GM18526 (cell line): ENCODE measurements around the gene MED12L.

ENCODE experiments used
- POLR2A ChIP-seq: IDR thresholded peaks from 3 replicates; pipeline ENCODE4 v1.6.1; 2011; ENCODE audit not compliant: insufficient read length; ENCODE audit errors: extremely low read depth

Gene MED12L, protein sequence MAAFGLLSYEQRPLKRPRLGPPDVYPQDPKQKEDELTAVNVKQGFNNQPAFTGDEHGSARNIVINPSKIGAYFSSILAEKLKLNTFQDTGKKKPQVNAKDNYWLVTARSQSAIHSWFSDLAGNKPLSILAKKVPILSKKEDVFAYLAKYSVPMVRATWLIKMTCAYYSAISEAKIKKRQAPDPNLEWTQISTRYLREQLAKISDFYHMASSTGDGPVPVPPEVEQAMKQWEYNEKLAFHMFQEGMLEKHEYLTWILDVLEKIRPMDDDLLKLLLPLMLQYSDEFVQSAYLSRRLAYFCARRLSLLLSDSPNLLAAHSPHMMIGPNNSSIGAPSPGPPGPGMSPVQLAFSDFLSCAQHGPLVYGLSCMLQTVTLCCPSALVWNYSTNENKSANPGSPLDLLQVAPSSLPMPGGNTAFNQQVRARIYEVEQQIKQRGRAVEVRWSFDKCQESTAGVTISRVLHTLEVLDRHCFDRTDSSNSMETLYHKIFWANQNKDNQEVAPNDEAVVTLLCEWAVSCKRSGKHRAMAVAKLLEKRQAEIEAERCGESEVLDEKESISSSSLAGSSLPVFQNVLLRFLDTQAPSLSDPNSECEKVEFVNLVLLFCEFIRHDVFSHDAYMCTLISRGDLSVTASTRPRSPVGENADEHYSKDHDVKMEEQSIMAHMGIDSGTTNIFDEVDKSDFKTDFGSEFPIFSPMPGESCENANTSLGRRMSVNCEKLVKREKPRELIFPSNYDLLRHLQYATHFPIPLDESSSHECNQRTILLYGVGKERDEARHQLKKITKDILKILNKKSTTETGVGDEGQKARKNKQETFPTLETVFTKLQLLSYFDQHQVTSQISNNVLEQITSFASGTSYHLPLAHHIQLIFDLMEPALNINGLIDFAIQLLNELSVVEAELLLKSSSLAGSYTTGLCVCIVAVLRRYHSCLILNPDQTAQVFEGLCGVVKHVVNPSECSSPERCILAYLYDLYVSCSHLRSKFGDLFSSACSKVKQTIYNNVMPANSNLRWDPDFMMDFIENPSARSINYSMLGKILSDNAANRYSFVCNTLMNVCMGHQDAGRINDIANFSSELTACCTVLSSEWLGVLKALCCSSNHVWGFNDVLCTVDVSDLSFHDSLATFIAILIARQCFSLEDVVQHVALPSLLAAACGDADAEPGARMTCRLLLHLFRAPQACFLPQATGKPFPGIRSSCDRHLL (N-terminal part only)

DNA sequence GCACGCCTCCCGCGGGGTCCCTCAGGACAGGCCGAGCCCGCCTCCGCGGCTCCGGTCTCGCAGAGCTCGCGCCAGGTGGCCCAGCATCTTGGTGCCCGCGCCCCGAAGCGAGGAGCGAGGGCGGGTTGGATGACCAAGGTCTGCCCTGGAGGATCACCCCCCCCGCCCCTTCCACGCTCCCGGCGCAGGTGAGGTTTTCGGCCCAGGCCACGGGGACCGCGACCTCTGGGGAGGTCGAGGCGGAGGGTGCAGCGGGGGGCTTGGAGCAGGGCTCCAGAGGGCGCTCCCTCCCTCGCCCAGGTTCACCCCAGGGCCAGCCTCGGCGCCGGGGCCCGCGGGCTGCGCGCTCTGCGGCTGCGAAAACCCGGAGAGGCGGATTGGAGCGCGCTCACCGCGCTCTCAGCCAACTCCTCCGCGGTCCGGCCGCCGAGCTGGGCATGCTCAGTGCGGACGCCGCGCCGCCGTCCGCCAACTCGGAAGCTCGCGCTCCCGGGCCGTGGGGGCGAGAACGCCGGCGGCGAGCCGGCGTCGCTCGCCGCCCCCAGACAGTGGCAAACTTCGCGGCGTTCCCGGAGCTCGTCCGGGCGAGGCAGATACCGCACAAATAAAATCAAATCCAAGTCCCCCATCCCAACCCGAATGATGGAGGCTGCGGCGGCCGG is at the start of gene MED12L:
TSS of gene MED12L (plus strand) at position 438 of the 662 bp plus-strand sequence. CDS start 1,263 bp downstream, outside the sequence.
- TF ChIP-seq POLR2A = no peak

DNA sequence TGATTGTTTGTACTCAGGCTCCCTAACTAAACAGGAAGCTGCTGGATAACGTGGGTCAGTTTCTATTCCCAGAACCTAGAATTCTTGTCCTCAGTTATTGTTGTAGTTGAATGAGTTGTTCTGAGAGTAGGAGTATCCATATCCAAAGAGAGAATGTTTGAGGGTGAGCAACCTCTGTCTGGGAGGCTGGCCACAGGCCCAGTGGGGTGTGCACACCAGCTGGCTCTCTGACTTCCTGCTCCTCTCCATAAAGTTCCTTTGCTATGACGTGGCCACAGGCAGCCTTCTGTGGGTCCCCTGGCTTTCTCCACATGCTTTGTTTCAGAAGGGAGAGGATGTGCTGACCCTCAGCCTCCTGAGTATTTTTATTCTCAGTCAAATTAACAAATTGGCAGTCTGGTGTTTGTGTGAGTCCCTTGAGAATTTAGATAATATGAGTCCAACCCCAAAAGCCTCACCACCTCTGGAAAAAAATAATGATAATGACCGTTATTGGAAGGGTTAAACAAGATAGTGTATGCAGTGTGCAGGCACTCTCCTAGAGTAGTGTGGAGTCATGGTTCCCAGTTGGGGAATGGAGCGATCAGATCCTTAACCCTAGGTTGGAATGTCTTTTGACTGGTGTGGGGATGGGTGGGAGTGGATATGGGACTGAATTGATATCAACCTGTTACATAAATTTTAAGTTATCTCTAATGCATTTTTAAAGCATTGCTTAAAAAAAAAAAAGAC is 47.6 kb upstream of the MED12L start:
- no peak for TF ChIP-seq POLR2A

DNA sequence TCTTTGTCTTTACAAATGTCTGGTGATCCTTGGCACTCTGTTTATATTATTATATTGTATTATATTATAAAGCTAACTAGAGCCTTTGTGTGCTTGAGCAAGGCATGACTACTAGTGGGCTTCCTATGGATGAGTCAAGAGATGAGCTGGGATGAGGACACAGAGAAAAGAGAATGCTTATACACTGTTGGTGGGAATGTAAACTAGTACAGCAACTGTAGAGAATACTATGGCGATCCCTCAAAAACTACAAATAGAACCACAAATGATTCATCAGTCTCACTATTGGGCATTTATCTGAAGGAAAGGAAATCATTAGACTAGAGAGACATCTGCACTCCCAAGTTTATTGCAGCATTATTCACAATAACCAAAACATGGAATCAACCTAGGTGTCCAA is 40.8 kb upstream of the MED12L start:
- no peak for TF ChIP-seq POLR2A

DNA sequence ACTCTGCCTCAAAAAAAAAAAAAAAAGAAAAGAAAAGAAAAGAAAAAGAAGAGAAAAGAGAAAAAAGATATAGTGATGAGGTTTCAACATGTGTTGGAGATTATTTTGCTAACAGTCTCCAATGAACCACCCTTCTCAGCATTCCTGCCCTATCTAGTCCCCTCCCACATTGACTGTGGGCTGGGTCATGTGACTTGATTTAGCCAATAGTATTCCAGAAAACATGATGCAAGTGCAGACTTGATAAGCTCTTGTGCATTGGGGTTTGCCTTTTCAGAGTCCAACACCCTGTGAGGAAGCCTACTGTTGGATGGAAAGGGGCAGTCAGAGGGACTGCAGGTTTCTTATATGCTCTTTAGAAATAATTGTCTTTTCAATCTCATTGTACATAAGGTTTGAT is 37.8 kb upstream of the MED12L start:
- no peak for TF ChIP-seq POLR2A

DNA sequence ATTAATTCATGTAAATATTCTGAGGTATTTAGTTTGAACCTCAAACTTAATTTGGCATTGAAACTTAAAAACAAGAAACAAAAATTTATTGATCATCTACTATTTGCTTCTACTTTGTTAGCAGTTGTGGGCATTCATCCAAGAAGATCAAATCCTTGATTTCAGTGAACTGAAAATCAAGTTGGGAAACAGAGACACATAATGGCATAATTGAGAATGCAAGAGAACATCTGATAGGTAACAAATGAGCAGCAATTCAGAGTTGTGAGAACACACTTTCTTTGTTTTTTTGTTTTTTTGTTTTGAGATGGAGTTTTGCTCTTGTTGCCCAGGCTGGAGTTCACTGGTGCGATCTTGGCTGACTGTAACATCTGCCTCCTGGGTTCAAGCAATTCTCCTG is 33.9 kb upstream of the MED12L start:
- no peak for TF ChIP-seq POLR2A

DNA sequence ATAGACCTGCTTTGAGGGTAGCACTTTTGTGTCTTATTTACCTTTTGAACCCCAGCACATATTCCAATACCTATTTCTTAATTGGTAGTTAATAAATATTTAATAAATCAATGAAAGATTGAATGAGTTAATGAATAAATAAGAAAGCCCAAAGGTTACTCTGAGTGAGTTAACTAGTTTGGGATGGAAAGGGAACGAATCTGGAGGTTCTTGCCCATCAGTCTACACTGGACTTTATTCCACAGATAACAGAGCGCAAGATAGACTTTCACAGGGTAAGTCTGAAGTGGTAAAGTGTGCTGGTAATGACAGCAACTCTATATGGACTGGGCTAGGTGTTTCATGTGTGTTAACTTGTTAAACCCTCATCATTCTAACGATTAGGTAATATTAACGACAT is 33.1 kb upstream of the MED12L start:
- no peak for TF ChIP-seq POLR2A

DNA sequence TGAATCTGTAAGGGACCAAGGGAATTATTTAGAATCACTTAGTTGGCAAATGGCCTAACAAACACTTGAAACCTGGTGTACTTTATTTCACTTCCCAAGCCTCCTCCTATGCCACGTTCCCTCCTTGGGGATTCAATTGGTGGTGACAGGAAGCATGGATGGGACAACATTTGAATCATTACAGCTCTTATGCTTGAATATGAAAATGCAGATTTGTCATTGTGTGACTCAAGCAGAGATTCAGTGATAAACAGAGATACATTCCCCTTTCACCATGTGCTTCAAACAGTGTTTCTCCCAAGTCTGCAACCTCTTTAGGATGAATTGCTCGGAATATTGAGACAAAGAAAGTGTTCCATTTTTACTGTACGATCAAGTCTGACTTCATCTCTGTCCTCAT is 32.7 kb upstream of the MED12L start:
- TF ChIP-seq POLR2A = no peak

DNA sequence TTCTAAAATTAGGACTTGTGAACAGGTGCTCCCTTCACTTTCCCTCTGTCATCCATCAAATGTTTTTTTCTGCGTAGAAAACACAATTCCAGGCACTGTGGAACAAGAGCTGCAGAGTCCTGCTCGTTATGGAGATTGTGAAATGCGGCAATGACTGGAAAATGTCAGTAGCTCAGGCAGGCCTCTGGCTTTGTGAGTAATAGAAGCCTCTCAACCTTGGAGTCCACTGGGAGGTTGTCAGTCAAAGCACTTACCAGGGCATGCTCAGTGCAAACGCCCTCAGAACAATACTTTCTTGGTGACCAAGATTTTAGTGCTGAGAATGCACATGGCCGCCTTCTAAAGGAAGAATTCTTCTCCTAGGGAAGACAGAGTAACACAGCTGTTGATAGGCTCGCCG is 26.7 kb upstream of the MED12L start:
- no peak for TF ChIP-seq POLR2A

DNA sequence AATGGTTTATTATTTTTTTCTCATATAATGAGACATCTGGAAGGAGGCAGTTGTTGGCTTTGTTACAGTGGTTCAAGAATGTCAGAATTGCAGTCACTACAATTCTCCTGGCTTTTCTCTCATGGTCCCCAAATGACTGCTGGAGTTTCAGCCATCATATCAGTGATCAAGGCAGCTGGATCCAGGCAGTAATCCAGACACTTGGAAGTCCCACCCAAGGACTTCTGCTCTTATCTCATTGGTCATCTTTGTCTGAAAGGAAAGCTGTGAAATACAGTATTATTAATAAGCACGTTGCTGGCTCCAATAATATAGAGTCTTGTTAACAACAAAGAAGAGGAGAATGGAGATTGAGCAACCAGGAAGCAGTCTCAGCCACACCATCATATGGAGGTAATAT is 22.9 kb upstream of the MED12L start:
- TF ChIP-seq POLR2A = no peak

DNA sequence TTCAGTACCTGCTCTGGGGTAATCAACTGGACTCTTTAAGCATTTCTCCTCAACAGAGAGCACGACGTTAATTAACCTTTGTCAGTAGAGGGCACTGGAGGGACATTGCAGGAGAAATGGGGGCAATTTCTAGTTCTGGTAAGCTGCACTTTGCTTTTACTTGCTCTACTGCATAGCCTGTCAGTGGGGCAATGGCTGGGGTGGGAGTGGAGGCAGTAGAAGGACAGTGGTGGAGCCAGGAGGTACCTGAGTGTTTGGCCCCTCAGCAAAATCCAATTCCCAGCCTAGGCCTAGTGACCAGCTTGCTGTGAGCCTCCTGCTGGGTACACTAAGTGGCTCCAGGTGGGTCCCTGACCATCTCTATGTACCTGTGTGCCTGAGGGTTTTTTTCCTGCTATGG is 18.3 kb upstream of the MED12L start:
- TF ChIP-seq POLR2A = no peak

DNA sequence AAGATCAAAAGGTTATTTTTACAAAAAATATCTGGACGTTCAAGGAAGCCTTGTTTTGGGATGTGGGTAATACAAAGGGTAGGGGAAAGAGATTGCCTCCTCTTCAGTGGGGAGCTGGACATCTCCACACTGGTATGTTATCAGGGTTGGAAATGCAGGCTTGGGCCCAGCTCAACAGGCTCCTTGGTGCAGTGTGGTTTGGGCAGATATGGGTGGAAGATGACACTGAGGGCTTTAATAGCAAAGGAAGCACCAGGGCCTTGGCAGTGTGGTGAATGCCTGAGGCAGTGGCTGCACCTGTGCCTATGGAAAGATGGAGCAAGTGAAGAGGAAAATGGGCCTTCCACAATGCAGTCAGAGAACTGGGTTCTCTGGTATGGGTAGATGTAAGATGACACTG is 11.2 kb upstream of the MED12L start:
- TF ChIP-seq POLR2A = no peak

DNA sequence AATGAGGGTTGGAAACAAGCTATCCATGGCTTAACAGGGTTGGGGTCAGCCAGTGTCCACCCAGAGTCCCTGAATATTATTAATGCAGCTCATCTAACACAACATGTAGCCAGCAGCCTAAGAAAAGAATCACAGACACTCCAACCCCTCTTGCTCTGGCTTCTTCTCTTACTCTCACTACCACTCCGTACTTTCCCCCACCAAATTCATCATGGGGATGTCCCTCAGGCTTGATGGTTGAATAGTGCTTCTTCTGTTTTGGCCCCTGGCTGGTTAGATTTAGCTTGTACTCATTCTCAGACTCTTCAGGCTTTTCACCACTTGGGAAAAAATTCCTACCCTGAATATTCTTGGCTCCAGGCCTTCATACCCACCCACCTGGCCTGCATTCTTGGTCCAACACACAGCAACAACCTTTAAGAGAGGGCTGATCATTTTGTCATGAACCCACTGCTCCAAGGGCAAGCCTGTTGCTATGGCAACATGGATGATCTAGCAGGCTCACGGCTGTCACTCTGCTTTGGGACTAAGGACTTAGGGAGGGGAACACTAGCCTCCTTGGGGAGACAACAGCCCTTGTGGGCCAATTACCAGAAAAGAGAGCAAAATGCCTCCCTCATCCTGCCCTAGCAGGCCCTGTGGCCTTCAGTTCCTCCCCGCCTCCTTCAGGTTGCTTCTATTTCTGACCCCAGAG is 9.4 kb upstream of the MED12L start:
- no peak for TF ChIP-seq POLR2A

DNA sequence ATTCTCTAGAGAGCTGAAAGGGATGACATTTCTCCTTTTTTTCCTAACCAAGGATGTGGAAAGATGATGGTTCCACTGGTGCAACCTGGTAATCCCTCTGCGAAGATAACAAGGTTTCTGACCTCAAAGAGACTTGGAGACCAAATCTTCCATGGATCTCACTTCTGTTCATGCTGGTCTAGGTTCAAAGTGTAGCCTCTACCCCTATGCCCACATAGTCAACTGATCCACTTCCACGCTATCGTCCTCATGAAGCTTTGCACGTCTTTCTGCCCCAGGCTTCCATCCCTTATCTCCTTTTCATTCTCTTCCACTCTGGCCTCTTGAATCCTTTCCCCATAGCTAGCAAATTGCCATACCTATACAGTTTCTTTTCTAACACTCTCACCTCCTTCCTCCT is 8.8 kb upstream of the MED12L start:
- no peak for TF ChIP-seq POLR2A
